Spinal cord (tissue), 4 donors: ENCODE results near the gene CPT1C. TPM values are rescaled to one million over a fixed set of nuclear protein-coding genes. Genes with fewer than 3 reads are reported as not detected.

Source experiments
- polyA plus RNA-seq, 2 donors: library from polyadenylated mRNA; unstranded; fragments of 120-200 nt; gene quantifications; one replicate each; pipeline ENCODE4 v1.2.1, GENCODE V29; 2013; ENCODE audit not compliant: insufficient read length in 2 of 2
- small RNA-seq: library from RNA; depleted of rRNA; stranded (forward); fragments of <200 nt; gene quantifications from one replicate; pipeline ENCODE3, GENCODE V24; 2014; ENCODE audit warnings: low replicate concordance
- total RNA-seq, 2 donors: library from RNA; depleted of rRNA in 1 of 2; stranded (reverse); fragments of 120-200 nt in 1 of 2; fragments of >200 nt in 1 of 2; gene quantifications; one replicate each; pipeline versions ENCODE4 v1.2.3 to v1.2.4, GENCODE V29; 2013 to 2014

CPT1C gene
- total and polyA plus RNA-seq, 4 donors: 23.2 to 128 (median 71.4) TPM

Small RNA genes lying within 50 kb of the gene (small RNA-seq; reads per million reads assigned to genes)
- not detected for gene MIR5088

Other genes starting within 250 kb of the CPT1C start
- 1 to 10 TPM in 1 of 2 donors, under 1 TPM in 1; 0.55 to 4.2 TPM for gene SLC17A7, start 249.6 kb upstream of the CPT1C start, total RNA-seq
- 1 to 10 TPM in 1 of 2 donors, under 1 TPM in 1; 0.51 to 1.1 TPM for gene SLC17A7, start 249.6 kb upstream of the CPT1C start, polyA plus RNA-seq
- gene PIH1D1, start 239.3 kb upstream of the CPT1C start, total RNA-seq: 10 to 100 TPM; 56.6 to 96.3 TPM
- gene PIH1D1, start 239.3 kb upstream of the CPT1C start, polyA plus RNA-seq: 10 to 100 TPM; 71.5 to 81.6 TPM
- gene ALDH16A1, start 237.9 kb upstream of the CPT1C start, total RNA-seq: 10 to 100 TPM; 15.7 to 22.3 TPM
- 10 to 100 TPM; 16.1 to 18.2 TPM for gene ALDH16A1, start 237.9 kb upstream of the CPT1C start, polyA plus RNA-seq
- gene FLT3LG, start 216.9 kb upstream of the CPT1C start, total RNA-seq: 1 to 10 TPM; 1.2 to 4.1 TPM
- gene FLT3LG, start 216.9 kb upstream of the CPT1C start, polyA plus RNA-seq: 1 to 10 TPM; 4.8 to 5.2 TPM
- 1,000 to 10,000 TPM; 1,320 to 2,994 TPM for gene RPL13A, start 203.5 kb upstream of the CPT1C start, total RNA-seq
- 1,000 to 10,000 TPM; 1,955 to 2,049 TPM for gene RPL13A, start 203.5 kb upstream of the CPT1C start, polyA plus RNA-seq
- gene RPS11, start 194.7 kb upstream of the CPT1C start, total RNA-seq: 1,000 to 10,000 TPM; 1,713 to 3,396 TPM
- gene RPS11, start 194.7 kb upstream of the CPT1C start, polyA plus RNA-seq: 1,000 to 10,000 TPM; 1,893 to 1,945 TPM
- 100 to 1,000 TPM in 1 of 2 donors, 10 to 100 TPM in 1; 67.9 to 339 TPM for gene FCGRT, start 178.5 kb upstream of the CPT1C start, total RNA-seq
- gene FCGRT, start 178.5 kb upstream of the CPT1C start, polyA plus RNA-seq: 100 to 1,000 TPM in 1 of 2 donors, 10 to 100 TPM in 1; 80.2 to 131 TPM
- gene RCN3, start 163.1 kb upstream of the CPT1C start, total RNA-seq: 10 to 100 TPM; 24.9 to 85.2 TPM
- gene RCN3, start 163.1 kb upstream of the CPT1C start, polyA plus RNA-seq: 10 to 100 TPM; 14.5 to 36.5 TPM
- gene NOSIP, start 110.6 kb upstream of the CPT1C start, total RNA-seq: 10 to 100 TPM; 32.2 to 86.1 TPM
- 10 to 100 TPM; 63.9 to 67.4 TPM for gene NOSIP, start 110.6 kb upstream of the CPT1C start, polyA plus RNA-seq
- under 1 TPM; 0.79 to 0.83 TPM for gene PRRG2, start 109.8 kb upstream of the CPT1C start, total RNA-seq
- 1 to 10 TPM in 1 of 2 donors, under 1 TPM in 1; 0.78 to 1.5 TPM for gene PRRG2, start 109.8 kb upstream of the CPT1C start, polyA plus RNA-seq
- 1 to 10 TPM; 6.6 to 8.2 TPM for gene PRR12, start 99.9 kb upstream of the CPT1C start, total RNA-seq
- gene PRR12, start 99.9 kb upstream of the CPT1C start, polyA plus RNA-seq: 10 to 100 TPM; 37.7 to 42.3 TPM
- gene RRAS, start 51.0 kb upstream of the CPT1C start, total RNA-seq: 10 to 100 TPM in 1 of 2 donors, 1 to 10 TPM in 1; 4.7 to 16.7 TPM
- 10 to 100 TPM; 13.4 to 16.7 TPM for gene RRAS, start 51.0 kb upstream of the CPT1C start, polyA plus RNA-seq
- gene SCAF1, start 48.9 kb upstream of the CPT1C start, total RNA-seq: 10 to 100 TPM; 11.8 to 12.2 TPM
- gene SCAF1, start 48.9 kb upstream of the CPT1C start, polyA plus RNA-seq: 10 to 100 TPM; 66.3 to 70.8 TPM
- gene IRF3, start 25.3 kb upstream of the CPT1C start, total RNA-seq: 10 to 100 TPM; 21.8 to 63.9 TPM
- 10 to 100 TPM; 39.2 to 51.4 TPM for gene IRF3, start 25.3 kb upstream of the CPT1C start, polyA plus RNA-seq
- gene BCL2L12, start 25.2 kb upstream of the CPT1C start, total RNA-seq: 1 to 10 TPM in 1 of 2 donors, under 1 TPM in 1; 0.89 to 7.6 TPM
- 10 to 100 TPM in 1 of 2 donors, 1 to 10 TPM in 1; 8.2 to 15.0 TPM for gene BCL2L12, start 25.2 kb upstream of the CPT1C start, polyA plus RNA-seq
- 100 to 1,000 TPM; 150 to 186 TPM for gene PRMT1, start 13.8 kb upstream of the CPT1C start, total RNA-seq
- 100 to 1,000 TPM; 221 to 249 TPM for gene PRMT1, start 13.8 kb upstream of the CPT1C start, polyA plus RNA-seq
- gene ADM5, start 1.5 kb upstream of the CPT1C start, total RNA-seq: under 1 TPM; 0.69 to 0.88 TPM
- 1 to 10 TPM; 3.1 to 3.3 TPM for gene ADM5, start 1.5 kb upstream of the CPT1C start, polyA plus RNA-seq
- gene TSKS, start 72.2 kb downstream of the CPT1C start, total RNA-seq: under 1 TPM; 0.10 to 0.50 TPM
- gene TSKS, start 72.2 kb downstream of the CPT1C start, polyA plus RNA-seq: under 1 TPM; 0.35 to 0.47 TPM
- gene AP2A1, start 75.9 kb downstream of the CPT1C start, total RNA-seq: 10 to 100 TPM; 58.5 to 61.6 TPM
- 100 to 1,000 TPM; 151 to 156 TPM for gene AP2A1, start 75.9 kb downstream of the CPT1C start, polyA plus RNA-seq
- gene FUZ, start 122.2 kb downstream of the CPT1C start, total RNA-seq: 10 to 100 TPM; 17.2 to 29.0 TPM
- 10 to 100 TPM; 32.6 to 35.0 TPM for gene FUZ, start 122.2 kb downstream of the CPT1C start, polyA plus RNA-seq
- gene MED25, start 127.2 kb downstream of the CPT1C start, total RNA-seq: 10 to 100 TPM; 16.7 to 21.8 TPM
- gene MED25, start 127.2 kb downstream of the CPT1C start, polyA plus RNA-seq: 10 to 100 TPM; 64.7 to 68.2 TPM
- gene PTOV1, start 160.0 kb downstream of the CPT1C start, total RNA-seq: 100 to 1,000 TPM in 1 of 2 donors, 10 to 100 TPM in 1; 62.2 to 220 TPM
- gene PTOV1, start 160.0 kb downstream of the CPT1C start, polyA plus RNA-seq: 100 to 1,000 TPM; 420 to 438 TPM
- 10 to 100 TPM; 22.2 to 47.1 TPM for gene PNKP, start 176.5 kb downstream of the CPT1C start, total RNA-seq
- 10 to 100 TPM; 53.5 to 87.1 TPM for gene PNKP, start 176.5 kb downstream of the CPT1C start, polyA plus RNA-seq
- gene AKT1S1, start 186.2 kb downstream of the CPT1C start, total RNA-seq: 1 to 10 TPM; 3.8 to 9.0 TPM
- 10 to 100 TPM; 43.0 to 43.8 TPM for gene AKT1S1, start 186.2 kb downstream of the CPT1C start, polyA plus RNA-seq
- 10 to 100 TPM in 1 of 2 donors, 1 to 10 TPM in 1; 9.6 to 13.9 TPM for gene TBC1D17, start 186.6 kb downstream of the CPT1C start, total RNA-seq
- gene TBC1D17, start 186.6 kb downstream of the CPT1C start, polyA plus RNA-seq: 10 to 100 TPM; 67.2 to 78.6 TPM
- gene IL4I1, start 205.8 kb downstream of the CPT1C start, total RNA-seq: under 1 TPM; 0.30 to 0.33 TPM
- gene IL4I1, start 205.8 kb downstream of the CPT1C start, polyA plus RNA-seq: 1 to 10 TPM in 1 of 2 donors, under 1 TPM in 1; 0.89 to 1.3 TPM
- gene ATF5, start 238.1 kb downstream of the CPT1C start, total RNA-seq: 1 to 10 TPM; 2.6 to 7.2 TPM
- gene ATF5, start 238.1 kb downstream of the CPT1C start, polyA plus RNA-seq: 10 to 100 TPM; 19.0 to 19.5 TPM
- gene NUP62, start 238.4 kb downstream of the CPT1C start, total RNA-seq: 10 to 100 TPM; 16.9 to 41.0 TPM
- 10 to 100 TPM; 48.3 to 51.3 TPM for gene NUP62, start 238.4 kb downstream of the CPT1C start, polyA plus RNA-seq